Measurements from ENCODE around the gene SHB. TPM values are rescaled to one million over a fixed set of nuclear protein-coding genes. Genes with fewer than 3 reads are reported as not detected.

The SHB gene
- total RNA-seq, 2 donors from 2014 or later = 28.1 to 38.1 TPM

GRCh38 chr9:38011991-38012390 lies 57.0 kb downstream of the SHB start:
- Mint-ChIP-seq H3K36me3 (ENCODE audit: low read depth) (peaks cover 43% of the 10 kb centered on the region), H3K27ac (peak overlapping the region; percentile 39), H3K4me1 (peaks cover 38% of the 10 kb centered on the region), H3K4me3 (no peak overlapping the region), H3K27me3 (ENCODE audit: insufficient read depth) (no peaks in the 10 kb centered on the region), H3K9me3 (no peaks in the 10 kb centered on the region)
- peaks cover 81% of the 10 kb centered on the region for H3K36me3 ChIP-seq (ENCODE audit: control insufficient read depth, insufficient read depth, low read length)
- H3K9me3 ChIP-seq (ENCODE audit: control insufficient read depth, low read length) = no peaks in the 10 kb centered on the region
- H3K9ac ChIP-seq (ENCODE audit: extremely low read depth, low read length, poor library complexity, severe bottlenecking) = no peak overlapping the region
- no peak for DNase-seq
- WGBS, 2 experiments (ENCODE audit: insufficient coverage in 1 of 2, insufficient read length in 1 of 2) = 85 to 94% methylated on average over 5 of the region's 5 CpGs
- TF ChIP-seq CTCF (conservative IDR thresholded peaks at IDR 0.05) = no peak
- no peaks in the 10 kb centered on the region for H3K27me3 ChIP-seq (ENCODE audit: control insufficient read depth, insufficient read depth, low read length, poor library complexity, severe bottlenecking)
- H3K4me3 ChIP-seq (ENCODE audit: low read length) = no peak overlapping the region
- H3K27ac ChIP-seq (ENCODE audit: low read depth, low read length) = no peak overlapping the region
- H3K4me1 ChIP-seq (ENCODE audit: control insufficient read depth, insufficient read depth, low read length) = peaks cover under 1% of the 10 kb centered on the region

- H3K9ac ChIP-seq (ENCODE audit: extremely low read depth, low read length, poor library complexity, severe bottlenecking) = no peak overlapping the region
- no peak for DNase-seq
- H3K27me3 Mint-ChIP-seq (ENCODE audit: insufficient read depth) = no peaks in the 10 kb centered on the region
- peaks cover 38% of the 10 kb centered on the region for H3K36me3 Mint-ChIP-seq (ENCODE audit: low read depth)
- peaks cover 32% of the 10 kb centered on the region for H3K4me1 Mint-ChIP-seq
- no peak overlapping the region for H3K4me3 Mint-ChIP-seq
- H3K9me3 ChIP-seq (ENCODE audit: control insufficient read depth, low read length) = no peaks in the 10 kb centered on the region
- H3K27ac Mint-ChIP-seq = peak overlapping the region; percentile 85
- peaks cover 82% of the 10 kb centered on the region for H3K36me3 ChIP-seq (ENCODE audit: control insufficient read depth, insufficient read depth, low read length)
- H3K9me3 Mint-ChIP-seq = no peaks in the 10 kb centered on the region
- H3K27me3 ChIP-seq (ENCODE audit: control insufficient read depth, insufficient read depth, low read length, poor library complexity, severe bottlenecking) = no peaks in the 10 kb centered on the region
- no peak for TF ChIP-seq CTCF (conservative IDR thresholded peaks at IDR 0.05)
- H3K4me3 ChIP-seq (ENCODE audit: low read length) = no peak overlapping the region
- H3K27ac ChIP-seq (ENCODE audit: low read depth, low read length) = no peak overlapping the region
- H3K4me1 ChIP-seq (ENCODE audit: control insufficient read depth, insufficient read depth, low read length) = no peaks in the 10 kb centered on the region
- 91 to 96% methylated on average over 6 to 7 of the region's 7 CpGs for WGBS, 2 experiments (ENCODE audit: insufficient coverage in 1 of 2, insufficient read length in 1 of 2)
Measured at GRCh38 chr9:38010918-38011704, 57.9 kb downstream of the SHB start.

GRCh38 chr9:38009990-38010389 lies 59.0 kb downstream of the SHB start:
- Histone ChIP-seq H3K27ac (ENCODE audit: low read depth, low read length) (no peak overlapping the region), H3K27me3 (ENCODE audit: control insufficient read depth, insufficient read depth, low read length, poor library complexity, severe bottlenecking) (no peaks in the 10 kb centered on the region), H3K36me3 (ENCODE audit: control insufficient read depth, insufficient read depth, low read length) (peaks cover 71% of the 10 kb centered on the region), H3K9me3 (ENCODE audit: control insufficient read depth, low read length) (no peaks in the 10 kb centered on the region), H3K4me3 (ENCODE audit: low read length) (no peak overlapping the region), H3K4me1 (ENCODE audit: control insufficient read depth, insufficient read depth, low read length) (no peaks in the 10 kb centered on the region), H3K9ac (ENCODE audit: extremely low read depth, low read length, poor library complexity, severe bottlenecking) (no peak overlapping the region)
- no peak for DNase-seq
- 91 to 94% methylated on average over 2 to 4 of the region's 4 CpGs for WGBS, 2 experiments (ENCODE audit: insufficient coverage in 1 of 2, insufficient read length in 1 of 2)
- Mint-ChIP-seq H3K27ac (peak overlapping the region; percentile 59), H3K4me3 (no peak overlapping the region), H3K9me3 (no peaks in the 10 kb centered on the region), H3K4me1 (peaks cover 28% of the 10 kb centered on the region), H3K36me3 (ENCODE audit: low read depth) (peaks cover 32% of the 10 kb centered on the region), H3K27me3 (ENCODE audit: insufficient read depth) (no peaks in the 10 kb centered on the region)
- no peak for TF ChIP-seq CTCF (conservative IDR thresholded peaks at IDR 0.05)

All from endodermal cell (in vitro differentiated cells).